Fibroblast of upper back skin (primary cell): Measurements from ENCODE around the gene ATAT1.

Source experiments
- DNase-seq: peaks from one replicate; pipeline ENCODE4 v3.0.0-alpha.2; 2013

The ATAT1 gene

GRCh38 chr6:30614044-30614842, 12.4 kb upstream of the ATAT1 start:
- DNase-seq, result no peak

GRCh38 chr6:30614843-30615218, 11.8 kb upstream of the ATAT1 start:
- peak; percentile 99 for DNase-seq

DNA sequence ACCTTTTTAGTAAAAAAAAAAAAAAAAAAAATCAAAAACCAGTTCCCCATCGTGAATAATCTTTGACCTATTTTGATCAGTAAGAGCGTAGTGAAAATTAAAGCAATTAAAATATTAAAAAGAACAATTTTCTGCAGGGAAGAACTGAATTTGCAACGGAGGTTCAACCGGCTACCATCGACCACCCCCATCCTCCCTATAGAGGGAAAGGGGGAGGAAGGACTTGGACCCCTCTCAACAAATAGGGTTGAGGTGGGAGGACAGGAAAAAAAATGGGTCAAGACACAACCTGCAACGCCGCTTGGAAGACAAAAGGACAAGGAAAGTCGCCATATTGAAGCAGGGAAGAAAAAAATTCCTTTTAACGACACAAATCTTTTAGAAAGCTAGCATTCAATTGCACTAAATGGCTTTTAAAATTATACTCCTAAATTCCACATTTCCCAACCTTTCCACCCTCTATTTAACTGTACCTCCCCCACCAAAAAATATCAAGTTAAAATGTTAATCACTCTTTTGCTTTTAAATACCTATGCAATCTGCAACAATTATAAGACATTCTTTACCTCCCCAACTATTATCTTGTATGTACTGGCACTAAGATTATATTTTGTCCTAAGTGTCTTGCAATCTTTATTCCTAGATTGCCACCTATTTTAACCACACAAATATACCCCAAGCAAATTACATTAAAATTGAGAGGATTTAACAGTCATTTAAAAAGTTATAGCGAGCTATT, 11.3 kb upstream of the ATAT1 start:
- DNase-seq, result peak; percentile 96

- DNase-seq, result peak; percentile 37
Measured at GRCh38 chr6:30615958-30616810, 10.5 kb upstream of the ATAT1 start.

- peak; percentile 100 for DNase-seq
Measured at GRCh38 chr6:30616811-30617564, 9.7 kb upstream of the ATAT1 start, which contains the start of gene PPP1R10. TSS of gene PPP1R10 (minus strand) at chr6:30617243. CDS start at chr6:30609944, 7,299 bp downstream.

DNA sequence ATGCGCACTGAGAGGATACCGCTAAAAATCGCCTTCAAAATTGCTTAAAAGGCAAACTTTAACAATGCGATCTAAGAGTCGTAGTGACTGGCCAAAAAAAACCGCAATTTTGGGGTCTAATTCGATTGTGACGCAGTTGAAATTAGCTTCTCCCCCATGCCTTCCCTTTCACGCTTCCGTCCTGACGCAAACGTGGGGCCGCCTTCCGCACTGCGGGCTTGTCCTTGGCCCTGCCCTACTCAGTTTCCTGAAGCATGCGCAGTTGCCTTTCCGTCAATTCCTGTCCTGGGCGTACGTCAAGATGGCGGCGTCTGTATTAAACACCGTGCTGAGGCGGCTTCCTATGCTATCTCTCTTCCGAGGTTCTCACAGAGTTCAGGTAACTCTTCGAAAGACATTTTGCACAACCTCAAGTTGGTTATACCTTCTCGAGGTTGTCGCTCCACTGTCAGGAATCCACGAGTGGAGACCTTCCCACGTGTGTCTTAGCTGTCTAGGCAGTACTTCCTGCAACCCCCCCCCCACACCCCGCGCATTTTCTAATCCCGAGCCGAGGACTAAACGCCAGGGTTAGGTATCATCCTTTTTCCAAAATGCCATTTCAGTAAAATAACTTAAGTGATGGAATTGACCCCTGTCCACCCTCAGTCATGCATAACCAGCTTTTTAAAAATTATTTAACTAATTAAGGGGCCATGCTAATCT, 9.0 kb upstream of the ATAT1 start, which contains the start of gene MRPS18B:
Gene MRPS18B (plus strand): TSS at position 276 of the 705 bp plus-strand sequence. CDS start 26 bp downstream, at position 302.
- DNase-seq, result peak; percentile 98

DNA sequence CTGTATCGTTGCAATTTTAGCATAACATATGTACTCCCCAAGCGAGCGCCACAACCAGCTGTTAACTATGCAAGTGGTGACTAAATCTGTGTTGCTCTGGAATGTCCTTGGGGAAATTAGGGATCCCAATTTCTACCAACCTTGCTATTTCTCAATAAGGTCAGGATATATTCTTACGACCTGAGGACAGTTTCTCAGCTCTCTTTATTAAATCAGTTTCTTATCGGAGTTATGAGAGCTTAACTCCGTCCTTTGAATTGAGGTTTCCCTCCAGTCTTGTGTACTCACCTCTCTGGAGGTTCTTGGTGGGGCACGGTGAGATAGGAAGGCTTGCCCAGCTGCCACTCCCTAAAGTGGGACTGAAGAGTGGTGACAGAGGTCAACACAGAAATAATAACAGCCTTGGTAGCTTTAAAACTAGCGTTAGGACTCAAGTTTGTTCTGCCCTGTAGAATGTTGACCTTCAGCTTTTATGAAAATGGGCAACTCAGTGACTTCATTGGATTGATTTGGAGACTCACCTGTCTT, 8.3 kb upstream of the ATAT1 start:
- peak; percentile 11 for DNase-seq

DNA sequence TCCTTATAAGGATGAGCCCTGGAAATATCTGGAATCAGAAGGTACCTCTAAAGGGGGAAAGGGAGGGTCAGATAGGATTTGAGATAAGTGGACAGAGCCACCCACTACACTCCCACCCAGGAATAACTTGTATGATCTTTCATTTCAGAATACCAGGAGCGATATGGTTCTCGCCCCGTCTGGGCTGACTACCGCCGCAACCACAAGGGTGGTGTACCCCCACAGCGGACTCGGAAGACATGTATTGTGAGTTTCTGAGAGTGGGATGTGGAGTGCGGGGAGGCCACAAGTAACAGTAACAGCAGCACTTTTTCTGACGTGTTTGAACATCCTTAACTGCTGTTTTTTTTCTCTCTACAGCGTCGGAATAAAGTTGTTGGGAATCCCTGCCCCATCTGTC, 7.1 kb upstream of the ATAT1 start:
- DNase-seq, result no peak

GRCh38 chr6:30625511-30625910, 1.2 kb upstream of the ATAT1 start:
- DNase-seq, result no peak

DNA sequence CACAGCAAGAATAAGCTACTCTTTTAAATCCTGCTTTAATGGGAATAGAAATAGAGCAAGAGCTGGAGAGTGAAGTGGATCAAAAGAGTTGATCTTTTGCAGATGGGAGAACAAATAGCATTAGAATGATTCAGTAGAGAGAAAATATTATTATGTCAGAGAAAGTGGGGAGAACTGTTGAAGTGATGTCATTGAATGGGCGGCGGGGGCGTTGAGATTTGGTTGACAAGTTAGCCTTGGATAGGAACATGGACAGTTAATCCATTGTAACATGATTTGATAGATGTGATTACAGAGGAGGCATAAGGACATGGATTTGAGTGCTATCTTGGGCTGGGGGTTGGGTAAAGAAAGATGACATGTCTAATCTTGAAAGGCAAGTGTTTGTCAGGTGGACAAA, 9.2 kb downstream of the ATAT1 start:
- DNase-seq, result no peak

DNA sequence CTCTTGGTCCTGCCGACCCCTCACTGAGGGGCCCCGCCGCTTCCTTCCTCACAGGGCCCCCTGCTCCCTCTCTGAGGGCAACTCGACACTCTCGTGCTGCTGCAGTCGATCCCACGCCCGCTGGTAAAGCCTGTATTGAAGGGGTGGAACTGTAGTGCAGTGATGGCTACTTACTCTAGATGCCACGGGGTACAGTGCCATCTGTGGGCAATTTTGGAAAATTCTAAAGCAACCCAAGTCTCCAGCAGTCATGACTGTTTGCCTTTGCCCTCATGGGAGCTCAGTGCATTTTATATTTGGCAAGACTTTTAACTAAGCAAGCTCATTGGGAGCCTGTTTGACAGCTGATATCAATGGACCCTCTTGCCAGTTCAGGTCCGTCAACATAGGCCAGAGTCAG, 13.8 kb downstream of the ATAT1 start:
- no peak for DNase-seq

GRCh38 chr6:30641048-30641447, 14.4 kb downstream of the ATAT1 start:
- no peak for DNase-seq

- no peak for DNase-seq
Measured at GRCh38 chr6:30643656-30644055, 17.0 kb downstream of the ATAT1 start.

- DNase-seq, result no peak
Measured at GRCh38 chr6:30644769-30645168, 18.1 kb downstream of the ATAT1 start.

DNA sequence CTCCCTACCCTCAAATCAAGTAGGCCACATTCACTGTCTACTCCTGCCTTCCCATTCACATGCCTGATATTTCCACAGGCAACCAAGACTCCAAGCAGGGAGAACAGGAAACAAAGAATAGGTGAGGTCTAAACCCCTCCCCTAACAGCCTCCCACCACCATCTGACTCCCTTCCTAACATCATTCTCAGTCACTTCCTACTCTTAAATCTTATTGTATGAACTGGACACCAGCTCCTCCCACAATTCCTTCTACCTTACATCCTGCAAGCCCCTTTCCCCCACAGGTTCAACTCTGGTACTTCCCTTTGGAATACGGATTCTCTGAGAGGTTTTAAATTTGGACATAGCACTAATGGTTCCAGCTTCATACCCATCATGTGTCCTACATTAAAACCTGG, 19.3 kb downstream of the ATAT1 start:
- DNase-seq, result no peak

- DNase-seq, result peak; percentile 92
Measured at GRCh38 chr6:30646450-30647241, 20.0 kb downstream of the ATAT1 start, which contains the start of gene C6orf136. TSS of gene C6orf136 (plus strand) at chr6:30647133. CDS start at chr6:30647232, 99 bp downstream.

GRCh38 chr6:30647242-30648116, 20.8 kb downstream of the ATAT1 start:
- DNase-seq, result peak; percentile 40

DNA sequence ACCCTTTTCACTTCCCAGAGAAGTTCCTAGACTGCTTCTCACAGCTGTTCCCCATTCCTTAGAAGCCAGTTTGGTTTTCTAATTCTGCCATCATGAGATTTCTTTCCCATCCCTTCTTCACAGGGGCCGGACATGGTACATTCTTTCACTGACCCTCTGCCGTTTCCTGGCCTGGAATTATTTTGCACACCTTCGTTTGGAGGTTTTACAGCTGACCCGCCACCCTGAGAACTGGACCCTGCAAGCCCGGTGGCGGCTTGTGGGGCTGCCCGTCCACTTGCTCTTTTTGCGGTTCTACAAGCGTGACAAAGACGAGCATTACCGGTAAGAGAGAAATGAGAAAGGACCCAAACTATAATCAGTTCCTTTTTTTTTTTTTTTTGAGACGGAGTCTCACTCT, 24.5 kb downstream of the ATAT1 start:
- DNase-seq, result no peak
